Forelimb muscle (tissue), 1 donor: Measurements from ENCODE around the gene LAMB2. TPM values are rescaled to one million over a fixed set of nuclear protein-coding genes. Genes with fewer than 3 reads are reported as not detected.

ENCODE experiments used
- DNase-seq: peaks from one replicate; pipeline ENCODE4 v3.0.0-alpha.2; 2013; ENCODE audit warnings: low read depth
- polyA plus RNA-seq: library from polyadenylated mRNA; unstranded; fragments of 120-200 nt; gene quantifications from one replicate; pipeline ENCODE4 v1.2.1, GENCODE V29; 2013; ENCODE audit not compliant: insufficient read length

Gene LAMB2
- polyA plus RNA-seq, 1 donor, result 317 TPM

DNA sequence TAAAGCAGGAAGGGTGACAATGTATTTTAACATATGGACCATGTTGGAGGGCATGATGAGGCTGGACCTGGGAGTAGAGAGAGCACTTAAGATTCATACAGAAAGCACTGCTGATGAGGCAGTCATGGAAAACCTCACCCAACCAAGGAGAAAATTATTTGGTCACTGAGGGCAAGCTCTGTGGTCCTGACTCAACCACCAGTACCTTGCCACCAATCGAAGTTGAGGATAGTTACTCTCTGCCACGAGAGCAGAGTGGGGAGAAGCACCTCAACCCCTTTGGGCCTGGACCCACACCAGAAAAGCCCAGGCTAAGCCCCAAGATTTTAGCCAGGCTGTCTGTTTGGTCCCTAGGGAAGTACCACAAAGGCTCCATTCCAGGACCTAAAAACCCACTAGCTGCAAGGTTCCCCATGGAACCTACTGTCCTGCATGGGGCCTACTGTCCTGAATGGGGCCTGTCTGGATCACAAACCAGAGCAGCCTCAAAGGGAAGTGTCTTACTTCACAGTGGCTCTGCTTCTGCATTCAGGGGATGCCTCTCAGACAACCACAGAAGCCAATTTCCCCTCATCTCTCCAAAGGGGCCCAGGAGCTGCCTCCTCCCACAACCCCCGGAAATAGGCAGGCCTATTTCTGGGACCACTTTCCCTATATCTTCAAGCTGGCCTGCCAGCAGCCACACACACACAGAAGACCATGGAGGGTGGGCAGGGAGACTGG lies 29.1 kb upstream of the LAMB2 start:
- no peak for DNase-seq

DNA sequence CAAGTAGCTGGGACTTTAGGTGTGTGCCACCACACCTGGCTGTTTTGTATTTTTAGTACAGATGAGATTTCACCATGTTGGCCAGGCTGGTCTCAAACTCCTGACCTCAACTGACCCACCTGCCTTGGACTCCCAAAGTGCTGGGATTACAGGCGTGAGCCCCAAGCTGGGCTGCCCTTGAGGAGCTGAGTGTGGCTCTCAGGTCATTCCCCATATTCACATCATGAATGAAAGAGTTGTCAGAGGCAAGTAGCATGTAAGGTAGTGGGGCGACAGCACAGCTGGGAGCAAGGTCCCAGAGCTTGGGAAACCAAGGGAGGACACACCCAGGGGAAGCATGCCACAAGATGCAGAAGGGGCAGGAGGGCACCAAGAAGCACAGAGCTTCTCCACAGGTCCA lies 28.3 kb upstream of the LAMB2 start:
- no peak for DNase-seq

DNA sequence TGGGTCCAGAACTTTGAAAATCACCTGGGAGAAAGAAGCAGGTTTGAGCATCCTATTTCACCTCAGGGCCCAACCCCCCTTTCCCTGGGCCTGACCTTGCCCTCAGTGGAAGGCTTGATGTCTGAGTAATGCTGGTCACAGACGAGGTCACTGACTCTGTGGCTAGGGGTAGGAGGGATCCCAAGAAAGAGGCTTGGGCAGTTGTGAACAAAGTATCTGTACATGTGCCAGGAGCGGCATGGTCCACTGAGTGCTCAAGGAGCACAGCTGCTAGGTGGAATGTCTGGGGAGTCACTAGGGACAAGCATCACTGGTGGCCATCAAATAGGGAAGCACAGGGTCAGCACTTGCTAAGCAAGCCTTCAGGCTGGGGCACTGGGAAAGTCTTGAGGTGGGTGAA lies 25.9 kb upstream of the LAMB2 start:
- no peak for DNase-seq

DNA sequence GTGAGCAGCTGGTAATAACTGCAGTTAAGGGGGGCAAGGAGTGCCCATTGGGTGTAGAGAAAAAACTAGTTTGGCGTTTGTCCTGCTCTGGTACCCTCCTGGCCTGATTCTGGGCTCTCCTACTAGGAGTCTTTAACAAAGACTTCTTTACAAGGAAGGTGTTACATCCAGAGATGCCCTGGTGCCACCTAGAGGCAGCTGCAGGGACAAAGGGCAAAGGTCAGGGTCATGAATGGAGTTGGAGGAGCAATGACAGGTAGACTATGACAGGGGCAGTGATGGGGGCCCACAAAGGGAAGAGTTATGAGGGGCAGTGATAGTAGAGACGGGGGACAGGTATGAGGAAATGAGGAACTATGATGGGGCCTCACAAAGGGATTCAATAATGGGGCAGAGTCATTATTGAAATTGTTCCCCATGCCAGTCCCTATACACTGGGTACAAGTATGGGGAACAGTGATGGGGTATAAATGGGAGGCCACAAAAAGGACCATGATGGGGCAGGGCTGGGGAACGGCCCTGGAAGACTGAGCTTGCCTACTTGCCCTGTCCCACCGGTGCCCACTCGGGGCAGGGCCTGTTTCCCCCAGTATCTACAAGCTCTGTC lies 25.4 kb upstream of the LAMB2 start:
- no peak for DNase-seq

DNA sequence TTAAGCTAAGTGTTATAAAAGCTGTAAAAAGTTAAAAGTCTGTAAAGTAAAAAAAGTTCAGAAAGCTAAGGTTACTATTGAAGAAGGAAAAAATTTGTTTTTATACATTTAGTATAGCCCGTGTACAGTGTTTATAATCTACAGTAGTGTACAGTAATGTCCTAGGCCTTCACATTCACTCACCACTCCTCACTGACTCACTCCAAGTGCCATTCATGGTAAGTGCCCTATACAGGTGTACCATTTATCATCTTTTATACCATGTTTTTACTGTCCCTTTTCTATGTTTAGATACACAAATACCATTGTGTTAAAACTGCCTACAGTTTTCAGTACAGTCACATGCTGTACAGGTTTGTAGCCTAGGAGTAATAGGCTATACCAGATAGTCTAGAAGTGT lies 24.4 kb upstream of the LAMB2 start:
- no peak for DNase-seq

DNA sequence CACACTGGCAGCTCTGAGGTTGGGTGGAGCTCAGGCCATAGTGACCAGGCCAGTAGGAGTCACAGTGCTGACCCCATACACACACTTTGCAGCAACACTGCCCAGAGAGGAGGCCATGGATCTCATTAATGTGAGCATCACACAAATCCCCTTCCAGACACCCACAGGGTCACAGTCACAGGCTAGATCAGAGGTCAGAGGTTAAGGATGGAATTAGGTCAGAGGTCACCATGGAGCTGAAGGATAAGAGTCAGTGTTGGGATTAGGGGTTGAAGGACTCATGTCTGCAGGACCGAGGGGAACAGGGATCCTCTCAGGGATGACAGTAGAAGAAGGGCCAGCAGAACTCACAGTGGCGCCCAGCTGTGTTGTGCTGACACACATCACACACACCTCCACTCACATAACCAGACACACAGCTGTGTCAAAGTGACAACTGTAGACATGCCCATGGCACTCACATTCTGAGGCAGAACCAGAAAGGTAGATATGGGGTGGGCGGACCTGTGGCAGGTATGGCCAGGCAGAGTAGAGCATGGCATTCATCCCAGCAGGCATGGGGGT lies 20.6 kb upstream of the LAMB2 start:
- DNase-seq, result no peak

DNA sequence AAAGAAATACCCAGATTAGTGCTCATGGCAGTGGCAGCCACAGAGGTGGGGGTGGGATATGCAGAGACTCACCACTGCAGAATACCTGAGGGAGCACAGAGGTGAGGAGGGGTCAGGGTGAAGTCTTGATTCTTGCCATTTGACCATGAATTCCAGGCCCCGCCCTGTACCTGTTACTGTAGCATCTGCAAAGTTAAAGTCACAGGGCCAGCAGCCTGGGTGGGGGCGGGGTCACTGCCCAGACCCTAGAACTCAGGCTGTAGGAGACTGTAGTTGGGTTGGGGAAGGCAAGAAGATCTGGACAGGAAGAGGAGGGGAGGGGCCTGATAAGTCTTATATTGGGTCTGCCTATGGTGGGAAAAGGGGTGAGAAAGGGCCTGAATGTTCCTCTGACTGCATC lies 18.8 kb upstream of the LAMB2 start:
- no peak for DNase-seq

DNA sequence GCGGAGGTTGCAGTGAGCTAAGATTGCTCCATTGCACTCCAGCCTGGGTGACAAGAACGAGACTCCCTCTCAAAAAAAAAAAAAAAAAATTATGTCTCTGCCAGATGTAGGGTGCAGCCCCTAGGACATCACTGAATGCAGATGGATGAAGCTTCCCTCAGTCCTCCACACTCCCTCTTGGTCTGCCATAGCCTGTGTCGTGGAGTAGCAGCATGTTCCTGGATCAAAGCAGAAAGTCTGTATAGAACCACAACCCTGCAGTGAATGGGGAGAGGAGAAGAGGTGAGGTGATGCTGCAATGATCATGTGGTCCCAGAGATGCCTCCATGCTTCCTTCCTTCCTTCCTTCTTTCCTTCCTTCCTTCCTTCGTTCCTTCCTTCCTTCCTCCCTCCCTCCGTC lies 15.3 kb upstream of the LAMB2 start:
- no peak for DNase-seq

DNA sequence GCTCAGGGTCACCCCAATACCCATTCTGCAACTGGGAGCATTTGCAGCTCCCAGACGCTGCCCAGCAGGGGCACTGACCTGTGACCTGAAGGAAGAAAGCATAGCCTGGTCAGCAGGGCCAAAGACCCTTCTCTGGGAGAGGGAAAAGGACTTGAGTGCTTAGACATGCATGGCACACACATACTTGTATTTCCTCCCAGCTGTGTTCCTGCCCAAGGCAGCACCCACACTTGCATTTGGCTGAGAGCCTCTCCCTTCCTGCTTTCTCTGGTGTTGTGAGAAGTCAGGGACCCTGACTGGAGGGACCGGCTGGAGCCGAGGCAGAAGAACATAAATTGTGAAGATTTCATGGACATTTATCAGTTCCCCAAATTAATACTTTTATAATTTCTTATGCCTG lies 7.2 kb upstream of the LAMB2 start:
- DNase-seq, result no peak

DNA sequence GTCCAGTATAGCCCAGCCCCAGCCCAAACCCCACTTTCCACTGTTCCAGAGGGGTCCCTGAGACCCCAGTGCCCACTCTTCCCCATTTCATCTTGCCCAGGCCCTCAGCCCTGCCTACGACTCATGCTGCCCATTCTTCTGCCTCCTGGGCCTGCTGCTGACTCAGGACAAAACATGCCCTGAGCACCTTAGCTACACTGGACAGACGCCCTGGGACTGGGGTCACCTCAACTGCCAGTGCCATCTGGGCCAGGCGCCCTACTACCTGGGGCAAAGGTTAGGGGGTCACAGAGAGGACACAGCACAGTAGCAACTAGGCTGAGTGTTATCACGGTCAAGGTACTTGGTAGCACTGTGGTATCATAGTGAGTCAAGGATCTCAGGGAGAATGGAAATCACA lies 2.6 kb upstream of the LAMB2 start:
- no peak for DNase-seq

DNA sequence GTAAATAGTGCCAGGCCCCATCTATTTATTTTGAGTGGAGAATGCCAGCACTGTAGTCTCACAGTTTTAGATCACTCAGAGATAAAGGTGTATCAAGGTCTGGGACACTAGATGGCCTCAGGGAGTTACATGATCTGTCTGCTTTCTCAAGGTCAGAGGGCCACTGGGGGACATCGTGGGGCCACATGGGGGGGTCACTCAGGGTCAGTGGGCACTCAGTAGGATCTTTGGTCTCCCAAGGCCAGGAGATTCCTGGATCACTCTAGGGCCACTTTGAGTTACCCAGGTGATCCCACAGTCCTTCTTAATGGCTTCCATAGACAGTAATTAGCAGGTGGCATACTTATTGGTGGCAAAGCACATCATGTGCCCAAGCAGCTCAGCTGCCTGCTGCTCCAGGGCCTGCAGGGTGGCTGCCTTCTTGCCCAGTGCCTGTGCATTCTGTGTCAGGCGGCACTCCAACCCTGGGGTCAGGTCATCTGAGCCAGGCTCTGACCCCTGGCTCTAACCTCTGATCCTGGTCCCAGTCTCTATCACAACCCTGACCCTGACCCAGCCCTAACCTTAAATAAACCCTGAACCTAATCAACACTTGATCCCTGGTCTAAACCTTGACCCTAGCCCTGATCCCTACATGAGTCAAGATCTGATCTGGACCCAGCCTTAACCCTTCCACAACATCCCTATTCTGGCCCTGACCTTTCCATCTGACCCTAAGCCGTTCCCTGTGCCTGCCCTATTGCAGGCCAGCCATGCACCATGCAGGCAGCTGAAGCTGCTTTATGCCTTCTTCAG lies 1.8 kb upstream of the LAMB2 start:
- DNase-seq, result no peak

DNA sequence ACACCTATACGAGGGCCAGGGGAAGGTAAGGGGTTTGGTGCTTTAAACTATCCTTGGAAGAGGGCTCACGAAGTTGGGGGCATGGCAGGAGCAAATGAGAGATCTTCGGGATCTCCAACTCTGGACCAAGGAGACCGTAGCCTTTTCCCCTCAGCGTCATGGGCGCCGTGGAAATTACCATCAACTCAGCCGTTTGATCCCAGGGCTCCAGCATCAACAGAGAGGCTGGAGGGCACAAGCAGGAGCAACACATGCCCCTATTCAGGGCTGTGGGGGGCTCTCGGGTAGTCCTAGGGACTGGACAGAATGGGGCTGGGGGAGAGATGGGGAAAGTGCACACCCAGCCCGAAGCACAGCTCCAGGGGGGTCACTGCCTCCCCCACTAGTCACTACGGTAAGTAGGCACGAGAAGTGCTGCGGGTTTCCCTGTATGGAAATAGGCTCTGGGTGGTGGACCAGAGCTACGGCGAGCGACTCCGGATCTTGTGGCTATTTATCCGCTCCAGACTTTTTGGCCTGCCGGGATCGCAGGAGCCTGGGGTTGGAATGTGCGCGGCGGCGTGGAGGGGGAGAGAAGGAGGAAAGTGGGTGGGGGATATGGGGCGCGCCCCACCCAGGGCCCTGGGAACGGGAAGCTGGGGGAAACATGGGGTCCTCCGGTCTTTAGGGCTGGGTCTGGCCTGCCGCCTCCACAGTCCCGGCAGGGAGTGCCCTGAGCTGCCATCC lies 539 bp upstream of the LAMB2 start:
- DNase-seq, result peak; percentile 73

DNA sequence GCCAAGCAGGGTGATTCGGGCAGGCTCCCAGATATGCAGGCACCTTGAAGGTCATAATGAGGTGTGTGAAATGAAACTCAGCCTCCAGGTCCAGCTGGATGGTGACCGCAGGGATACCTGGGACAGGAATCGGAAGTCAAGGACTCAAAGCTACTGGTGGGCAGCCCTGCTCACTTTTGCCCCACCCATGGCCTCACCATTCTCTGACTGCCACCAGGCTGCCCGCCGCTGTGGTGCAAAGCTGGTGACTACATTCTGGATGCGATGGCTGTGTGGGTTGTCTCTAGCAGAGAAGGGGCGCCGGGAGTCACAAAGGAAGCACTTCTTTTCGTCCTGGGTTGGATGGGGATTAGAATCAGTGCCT lies 795 bp downstream of the LAMB2 start:
- DNase-seq, result no peak

DNA sequence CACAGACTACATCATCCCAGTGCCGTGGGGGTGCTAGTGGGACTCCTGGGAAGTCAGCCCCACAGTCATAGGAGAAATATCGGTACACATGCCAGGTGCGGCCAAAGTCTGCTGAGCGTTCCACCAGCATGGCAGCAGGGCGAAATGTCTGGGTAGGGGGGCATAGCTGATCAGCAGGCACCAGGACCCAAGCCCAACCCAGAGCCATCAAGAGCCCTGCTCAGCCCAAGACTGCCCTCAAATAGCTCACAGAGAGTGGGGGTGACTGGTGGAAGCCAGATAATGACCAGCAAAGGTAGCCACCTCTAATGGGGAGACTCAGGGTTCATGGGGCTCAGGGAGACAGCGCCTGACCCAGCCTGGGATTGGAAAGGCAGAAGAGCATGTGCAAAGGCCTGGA lies 1.3 kb downstream of the LAMB2 start:
- no peak for DNase-seq

DNA sequence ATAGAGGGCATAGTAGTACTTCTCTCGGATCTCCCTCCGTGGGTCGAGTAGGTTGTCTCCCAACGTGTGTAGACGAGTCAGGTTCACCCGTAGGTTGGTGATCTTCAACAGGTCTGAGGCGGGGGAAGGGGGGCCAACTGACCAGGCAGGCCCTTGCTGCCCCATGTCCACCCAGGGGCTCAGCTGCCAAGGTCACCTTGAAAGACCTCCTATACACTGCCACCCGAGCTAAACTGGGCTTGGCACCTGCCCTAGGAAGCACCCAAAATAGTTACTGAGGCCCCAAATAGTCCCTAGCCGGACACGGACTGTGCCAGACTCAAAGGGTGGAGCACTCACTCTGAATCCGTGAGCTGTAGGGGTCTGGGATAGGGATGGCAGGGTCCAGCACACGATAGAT lies 1.8 kb downstream of the LAMB2 start:
- DNase-seq, result no peak

DNA sequence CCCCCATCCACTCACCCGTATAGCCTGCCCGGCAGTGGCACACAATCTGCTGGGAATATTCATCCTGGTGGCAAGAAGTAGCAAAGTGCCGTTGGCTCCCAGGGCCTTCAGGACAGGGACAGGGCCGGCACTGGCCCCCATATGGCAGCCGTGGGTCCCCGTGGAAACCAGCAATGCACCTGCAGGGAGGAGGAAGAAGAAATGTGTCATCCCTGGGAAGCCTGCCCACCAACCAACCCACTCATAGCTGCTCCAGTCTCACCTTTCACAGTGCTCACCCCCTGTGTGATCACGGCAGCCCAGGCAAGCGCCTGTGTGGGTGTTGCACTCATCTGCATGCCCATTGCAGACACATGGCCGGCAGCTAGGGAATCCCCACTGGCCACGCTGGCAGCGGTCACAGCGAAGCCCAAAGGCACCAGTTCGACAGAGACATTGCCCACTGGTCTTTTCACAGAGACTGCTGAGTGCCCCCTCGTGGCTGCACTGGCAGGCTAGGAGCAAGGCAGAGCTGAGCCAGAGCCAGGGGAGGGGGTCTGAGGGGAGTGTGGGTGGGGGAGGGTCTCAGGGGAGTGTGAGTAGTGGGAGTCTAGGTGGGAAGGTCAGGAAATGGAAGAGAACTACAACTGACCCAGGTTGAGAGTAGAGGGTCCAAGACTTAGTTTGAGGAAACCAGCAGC lies 7.7 kb downstream of the LAMB2 start:
- DNase-seq, result no peak

DNA sequence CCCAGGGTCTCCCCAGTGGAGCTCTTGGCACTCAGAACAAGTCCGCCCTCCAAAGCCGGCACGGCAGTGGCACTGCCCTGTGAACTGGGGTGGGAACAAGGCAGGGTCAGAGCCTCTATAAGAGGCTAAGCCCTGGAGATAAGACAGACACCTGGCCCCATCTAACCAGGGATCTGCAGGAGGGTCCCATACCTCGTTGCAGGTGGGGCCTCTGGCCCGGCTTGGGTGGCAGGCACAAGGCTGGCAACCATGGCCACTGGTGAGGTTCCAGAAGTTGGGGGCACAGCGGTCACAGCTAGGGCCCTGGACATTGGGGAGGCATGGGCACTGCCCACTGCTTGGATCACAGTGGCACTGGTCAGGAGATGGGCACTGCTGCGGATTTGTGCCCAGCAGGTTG lies 8.6 kb downstream of the LAMB2 start:
- no peak for DNase-seq

DNA sequence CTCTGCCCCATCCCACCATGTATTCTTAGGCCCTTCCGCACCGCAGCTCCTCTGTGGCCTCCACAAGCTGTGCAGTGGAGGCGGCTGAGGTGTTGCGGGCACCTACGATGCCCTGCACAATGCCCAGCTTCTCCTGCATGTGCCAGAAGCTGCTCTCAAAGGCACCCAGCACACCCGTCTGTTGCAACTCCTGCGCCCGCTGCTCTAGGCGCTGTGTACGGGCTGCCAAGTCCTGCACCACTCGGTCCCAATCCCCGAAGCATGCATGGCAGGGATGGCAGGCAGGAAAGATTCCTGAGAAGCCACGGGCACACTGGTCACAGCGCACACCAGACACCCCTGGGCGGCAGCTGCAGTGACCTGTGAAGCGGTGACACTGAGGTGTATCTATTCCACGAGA lies 9.2 kb downstream of the LAMB2 start:
- no peak for DNase-seq

DNA sequence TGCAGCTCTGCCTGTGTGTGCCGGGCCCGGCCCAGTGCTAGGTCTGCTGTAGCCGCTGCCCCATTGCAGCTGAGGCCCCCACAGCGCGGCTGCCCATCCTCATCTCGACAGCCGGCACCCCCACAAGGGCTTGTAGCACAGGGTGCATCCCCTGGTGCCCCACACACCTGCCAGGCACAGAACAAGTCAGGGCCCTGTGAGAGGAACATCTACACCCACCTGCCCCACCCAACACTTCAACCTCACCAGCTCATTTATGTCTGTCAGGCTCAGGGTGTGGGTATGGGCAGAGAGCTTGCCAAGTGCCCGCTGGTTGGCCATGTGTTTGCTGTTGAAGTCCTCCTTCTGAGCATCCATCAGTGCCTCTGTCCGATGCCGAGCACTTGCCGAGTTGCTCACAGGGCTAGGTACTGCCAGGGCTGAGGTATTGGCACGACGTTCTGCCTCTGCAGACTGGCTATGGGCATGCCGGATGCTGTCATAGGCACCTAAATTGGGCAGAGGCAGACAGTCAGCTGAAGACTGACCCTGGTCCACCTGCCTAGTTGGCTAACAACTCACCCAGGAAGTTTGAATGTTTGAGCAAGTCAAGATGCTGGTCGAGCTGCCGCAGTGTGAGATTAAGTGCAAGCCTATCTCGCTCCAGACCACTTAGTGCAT lies 9.8 kb downstream of the LAMB2 start:
- DNase-seq, result no peak

DNA sequence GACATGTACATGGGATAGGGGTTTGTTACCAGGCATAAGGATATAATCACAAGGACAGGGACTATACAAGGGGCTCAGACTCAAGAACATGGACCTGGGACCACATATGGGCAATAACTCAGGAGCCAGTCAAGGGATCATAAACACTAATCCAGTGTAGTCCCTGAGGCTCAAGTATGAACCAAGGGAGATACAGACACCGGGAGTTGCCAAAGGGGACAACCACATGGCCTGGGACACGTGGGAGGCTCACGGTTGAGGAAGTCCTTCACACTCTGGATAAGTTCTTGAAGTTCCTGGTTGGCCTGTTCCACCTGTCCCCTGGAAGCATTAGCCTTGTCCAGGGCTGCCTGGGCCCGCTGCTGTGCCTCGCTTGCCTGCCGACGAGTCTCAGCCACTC lies 10.4 kb downstream of the LAMB2 start:
- no peak for DNase-seq

DNA sequence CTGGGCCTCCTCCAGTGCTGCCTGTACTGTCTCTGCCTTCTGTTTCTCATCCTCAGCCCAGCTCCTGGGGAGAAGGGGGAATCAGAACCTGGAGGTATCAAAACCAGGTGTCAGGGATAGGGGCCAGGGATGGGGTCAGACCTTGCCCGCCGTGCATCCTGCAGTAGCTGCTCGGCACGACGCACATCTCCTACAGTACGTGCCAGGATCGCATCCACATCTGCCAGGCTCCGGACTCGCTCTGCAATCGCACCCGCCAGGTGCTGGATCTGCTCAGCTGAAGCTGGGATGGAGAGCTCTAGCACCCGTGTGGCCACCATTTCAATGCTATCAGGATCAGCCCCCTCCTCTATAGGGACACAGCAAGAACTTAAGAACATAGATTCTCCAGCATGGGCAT lies 10.8 kb downstream of the LAMB2 start:
- DNase-seq, result no peak
